ENCODE measurements around the gene KRT78.
"Not testable (repeated sequence)": the region's sequence is repeated elsewhere in the genome, so short reads cannot be mapped to it uniquely, and the experiment has no call there.

The KRT78 gene

GRCh38 chr12:52871291-52872039 is 22.7 kb upstream of the KRT78 start:
- DNase-seq, result no peak

- DNase-seq, result peak in 1 of 2 experiments; percentile 15
Measured at GRCh38 chr12:52870361-52871290, 21.8 kb upstream of the KRT78 start.

GRCh38 chr12:52867642-52868041 is 18.8 kb upstream of the KRT78 start:
- DNase-seq, result no peak

GRCh38 chr12:52867152-52867551 is 18.4 kb upstream of the KRT78 start:
- no peak for DNase-seq

- peak in 1 of 2 experiments; percentile 73 for DNase-seq
Measured at GRCh38 chr12:52865090-52865944, 16.5 kb upstream of the KRT78 start.

- no peak for DNase-seq
Measured at GRCh38 chr12:52862023-52862422, 13.2 kb upstream of the KRT78 start.

GRCh38 chr12:52861511-52861910 is 12.7 kb upstream of the KRT78 start:
- DNase-seq, result no peak

GRCh38 chr12:52860102-52860823 is 11.5 kb upstream of the KRT78 start:
- DNase-seq, result no peak

- no peak for DNase-seq
Measured at GRCh38 chr12:52857500-52857899, 8.7 kb upstream of the KRT78 start.

- no peak for DNase-seq
Measured at GRCh38 chr12:52856787-52857186, 8.0 kb upstream of the KRT78 start.

- not testable (repeated sequence) for DNase-seq
Measured at GRCh38 chr12:52856077-52856476, 7.3 kb upstream of the KRT78 start.

GRCh38 chr12:52851787-52852186 is 3.0 kb upstream of the KRT78 start:
- no peak for DNase-seq

- DNase-seq, result no peak
Measured at GRCh38 chr12:52850681-52851080, 1.9 kb upstream of the KRT78 start.

GRCh38 chr12:52849511-52849910 is 717 bp upstream of the KRT78 start:
- no peak for DNase-seq

- DNase-seq, result peak in 1 of 2 experiments; percentile 29
Measured at GRCh38 chr12:52847335-52848102, 1.3 kb downstream of the KRT78 start.

GRCh38 chr12:52846356-52846970 is 2.3 kb downstream of the KRT78 start:
- DNase-seq, result no peak

- no peak for DNase-seq
Measured at GRCh38 chr12:52845946-52846345, 2.8 kb downstream of the KRT78 start.

- no peak for DNase-seq
Measured at GRCh38 chr12:52844386-52844785, 4.4 kb downstream of the KRT78 start.

GRCh38 chr12:52839436-52840105 is 9.2 kb downstream of the KRT78 start:
- DNase-seq, result no peak

All from NCI-H446 (cell line).